OCI-LY1 (cell line): ENCODE data around the gene EVC.

Experiments
- H2AFZ ChIP-seq: fragments of 200-600 bp; sonication (generic), shearing (Covaris generic); 2 replicates; pipeline ENCODE4 v1.6.0; 2014; ENCODE audit warnings: antibody characterized with exemption, mild to moderate bottlenecking, low read length
- H3F3A ChIP-seq: fragments of 200-600 bp; sonication (generic), shearing (Covaris generic); 2 replicates; pipeline ENCODE4 v1.6.0; 2014; ENCODE audit warnings: mild to moderate bottlenecking, antibody characterized with exemption, low read length, moderate library complexity; ENCODE audit not compliant: insufficient read depth
- H3K27ac ChIP-seq: fragments of 200-600 bp; sonication (generic); 2 replicates; pipeline ENCODE4 v1.5.1; 2014; ENCODE audit warnings: low read length, mixed run types, mild to moderate bottlenecking, low read depth; ENCODE audit not compliant: poor library complexity, severe bottlenecking
- H3K27me3 ChIP-seq: fragments of 200-600 bp; sonication (generic); 2 replicates; pipeline ENCODE4 v1.6.0; 2014; ENCODE audit warnings: antibody characterized with exemption, mild to moderate bottlenecking, low read length, moderate library complexity; ENCODE audit not compliant: insufficient read depth
- H3K36me3 ChIP-seq: fragments of 200-600 bp; sonication (generic); 2 replicates; pipeline ENCODE4 v1.6.1; 2014; ENCODE audit warnings: mild to moderate bottlenecking, antibody characterized with exemption, low read length, moderate library complexity, mixed read lengths; ENCODE audit not compliant: insufficient read depth
- H3K4me1 ChIP-seq: fragments of 200-600 bp; sonication (generic); 2 replicates; pipeline ENCODE4 v1.5.1; 2014; ENCODE audit warnings: mild to moderate bottlenecking, low read length, moderate library complexity; ENCODE audit not compliant: insufficient read depth, severe bottlenecking
- H3K4me2 ChIP-seq: fragments of 200-600 bp; sonication (generic), shearing (Covaris generic); 2 replicates; pipeline ENCODE4 v1.6.1; 2014; ENCODE audit warnings: low read length
- H3K4me3 ChIP-seq: fragments of 200-600 bp; sonication (generic); 2 replicates; pipeline ENCODE4 v1.5.1; 2014; ENCODE audit warnings: low read length, low read depth, mild to moderate bottlenecking, mixed read lengths; ENCODE audit not compliant: poor library complexity, severe bottlenecking
- H3K79me2 ChIP-seq: fragments of 200-600 bp; shearing (Covaris generic); 2 replicates; pipeline ENCODE4 v1.6.1; 2016; ENCODE audit warnings: mixed run types, low read length, mixed read lengths; ENCODE audit not compliant: insufficient read depth
- H3K9ac ChIP-seq: fragments of 200-600 bp; sonication (generic), shearing (Covaris generic); 2 replicates; pipeline ENCODE4 v1.6.1; 2014; ENCODE audit warnings: mild to moderate bottlenecking, low read length, mixed read lengths
- H3K9me2 ChIP-seq: fragments of 200-600 bp; sonication (generic), shearing (Covaris generic); 2 replicates; pipeline ENCODE4 v1.6.1; 2014; ENCODE audit warnings: low read depth, mild to moderate bottlenecking, low read length, mixed read lengths
- H3K9me3 ChIP-seq: fragments of 200-600 bp; shearing (Covaris generic); 2 replicates; pipeline ENCODE4 v1.6.1; 2014; ENCODE audit warnings: low read length, mixed read lengths
- H4K20me1 ChIP-seq: fragments of 200-600 bp; sonication (generic), shearing (Covaris generic); 2 replicates; pipeline ENCODE4 v1.6.0; 2016; ENCODE audit warnings: mild to moderate bottlenecking, low read length; ENCODE audit not compliant: insufficient read depth
- EZH2 ChIP-seq: fragments of 200-600 bp; sonication (generic), shearing (Covaris generic); IDR thresholded peaks from 2 replicates; pipeline ENCODE4 v1.8.0; 2017; ENCODE audit warnings: borderline replicate concordance, mixed run types, mild to moderate bottlenecking, antibody characterized with exemption, low read length, moderate library complexity, mixed read lengths
- TF ChIP-seq, protein P1 (sequence below): fragments of 200-600 bp; sonication (generic), shearing (Covaris generic); IDR thresholded peaks from 2 replicates; pipeline ENCODE4 v1.5.1; 2017; ENCODE audit warnings: mild to moderate bottlenecking, antibody characterized with exemption, low read length, moderate library complexity, mixed read lengths

The EVC gene

DNA sequence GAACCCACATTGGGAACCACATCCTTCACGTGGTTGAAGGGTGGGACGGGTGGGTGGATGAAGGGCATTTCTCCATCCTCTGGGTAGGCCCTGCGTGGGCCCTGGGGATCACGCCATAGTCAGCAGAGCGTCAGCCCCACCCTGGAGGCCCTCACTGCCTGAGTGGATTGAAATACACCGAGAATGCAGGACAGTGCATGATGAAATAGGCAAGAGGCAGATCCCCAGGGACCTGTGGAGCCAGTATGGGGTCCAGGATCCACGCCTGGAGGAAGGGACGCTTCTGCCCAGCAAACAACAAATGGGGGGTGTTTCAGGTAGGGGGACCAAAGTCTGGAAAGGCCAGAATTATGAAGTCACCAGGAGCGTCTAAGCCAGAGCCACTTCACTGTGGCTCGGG lies 19.4 kb downstream of the EVC start:
- H3K9ac ChIP-seq: no peak overlapping the region
- no peak overlapping the region for H3K4me2 ChIP-seq
- H3K9me2 ChIP-seq: no peaks in the 10 kb centered on the region
- no peaks in the 10 kb centered on the region for H3K79me2 ChIP-seq
- H3K27ac ChIP-seq: no peak overlapping the region
- no peak overlapping the region for H2AFZ ChIP-seq
- no peak for TF ChIP-seq EZH2
- TF ChIP-seq, protein P1, sequence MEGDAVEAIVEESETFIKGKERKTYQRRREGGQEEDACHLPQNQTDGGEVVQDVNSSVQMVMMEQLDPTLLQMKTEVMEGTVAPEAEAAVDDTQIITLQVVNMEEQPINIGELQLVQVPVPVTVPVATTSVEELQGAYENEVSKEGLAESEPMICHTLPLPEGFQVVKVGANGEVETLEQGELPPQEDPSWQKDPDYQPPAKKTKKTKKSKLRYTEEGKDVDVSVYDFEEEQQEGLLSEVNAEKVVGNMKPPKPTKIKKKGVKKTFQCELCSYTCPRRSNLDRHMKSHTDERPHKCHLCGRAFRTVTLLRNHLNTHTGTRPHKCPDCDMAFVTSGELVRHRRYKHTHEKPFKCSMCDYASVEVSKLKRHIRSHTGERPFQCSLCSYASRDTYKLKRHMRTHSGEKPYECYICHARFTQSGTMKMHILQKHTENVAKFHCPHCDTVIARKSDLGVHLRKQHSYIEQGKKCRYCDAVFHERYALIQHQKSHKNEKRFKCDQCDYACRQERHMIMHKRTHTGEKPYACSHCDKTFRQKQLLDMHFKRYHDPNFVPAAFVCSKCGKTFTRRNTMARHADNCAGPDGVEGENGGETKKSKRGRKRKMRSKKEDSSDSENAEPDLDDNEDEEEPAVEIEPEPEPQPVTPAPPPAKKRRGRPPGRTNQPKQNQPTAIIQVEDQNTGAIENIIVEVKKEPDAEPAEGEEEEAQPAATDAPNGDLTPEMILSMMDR: no peak
- H3F3A ChIP-seq: no peaks in the 10 kb centered on the region
- H3K4me3 ChIP-seq: no peak overlapping the region
- no peaks in the 10 kb centered on the region for H3K4me1 ChIP-seq
- no peaks in the 10 kb centered on the region for H4K20me1 ChIP-seq
- no peaks in the 10 kb centered on the region for H3K27me3 ChIP-seq
- no peaks in the 10 kb centered on the region for H3K9me3 ChIP-seq
- H3K36me3 ChIP-seq: peaks cover 15% of the 10 kb centered on the region; the same call in 1 of the 2 replicates

DNA sequence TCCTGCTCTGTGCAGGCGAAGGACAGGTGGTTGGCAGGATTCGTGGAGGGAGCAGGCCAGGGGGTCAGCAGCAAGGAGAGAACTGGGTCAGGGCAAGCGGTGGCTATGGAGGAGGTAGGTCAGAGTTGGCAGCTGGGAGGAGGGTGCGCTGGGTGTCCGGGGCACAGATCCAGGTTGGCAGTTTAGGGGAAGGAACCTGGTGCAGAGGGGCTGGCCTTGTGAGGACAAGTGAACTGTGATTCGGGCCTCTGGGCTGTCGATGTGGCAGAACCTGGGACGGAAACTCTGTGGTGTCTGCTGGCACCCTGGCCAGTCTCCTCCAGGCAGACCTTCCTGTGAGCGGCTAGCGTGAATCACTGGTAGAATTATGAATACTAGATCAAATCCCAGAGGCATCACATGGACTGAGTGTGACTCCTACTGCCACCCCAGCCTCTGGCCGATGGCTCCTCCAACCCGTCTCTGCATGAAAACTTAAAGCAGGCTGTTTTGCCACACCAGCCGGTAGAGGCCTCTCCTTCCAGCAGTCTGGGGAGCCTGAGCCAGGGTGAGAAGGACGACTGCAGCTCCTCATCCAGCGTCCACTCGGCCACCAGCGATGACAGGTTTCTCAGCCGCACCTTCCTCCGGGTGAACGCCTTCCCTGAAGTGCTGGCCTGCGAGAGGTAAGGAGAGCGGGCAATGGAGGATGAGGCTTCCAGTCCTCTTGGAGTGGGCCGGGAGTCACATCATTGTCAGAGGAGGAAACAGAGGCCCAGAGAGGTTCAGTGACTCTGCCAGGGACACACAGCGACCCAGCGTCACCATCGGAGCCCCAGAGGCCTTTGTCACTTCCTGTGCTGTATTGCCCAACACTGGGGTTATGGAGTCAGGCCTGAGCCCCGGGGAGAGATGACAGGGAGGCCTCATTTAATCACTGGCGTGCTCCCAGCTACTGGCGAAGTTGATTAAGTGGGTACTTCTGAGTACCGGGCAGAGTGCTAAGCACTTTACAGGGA lies 20.3 kb downstream of the EVC start:
- TF ChIP-seq EZH2: no peak
- TF ChIP-seq, protein P1: no peak
- Histone ChIP-seq H3K4me1 (no peaks in the 10 kb centered on the region), H2AFZ (no peak overlapping the region), H3F3A (no peaks in the 10 kb centered on the region), H3K9me2 (no peaks in the 10 kb centered on the region), H3K27ac (no peak overlapping the region), H3K36me3 (peaks cover 15% of the 10 kb centered on the region; the same call in 1 of the 2 replicates), H3K9ac (no peak overlapping the region), H3K4me2 (no peak overlapping the region), H3K4me3 (no peak overlapping the region), H3K79me2 (no peaks in the 10 kb centered on the region), H4K20me1 (no peaks in the 10 kb centered on the region), H3K27me3 (no peaks in the 10 kb centered on the region), H3K9me3 (no peaks in the 10 kb centered on the region)

DNA sequence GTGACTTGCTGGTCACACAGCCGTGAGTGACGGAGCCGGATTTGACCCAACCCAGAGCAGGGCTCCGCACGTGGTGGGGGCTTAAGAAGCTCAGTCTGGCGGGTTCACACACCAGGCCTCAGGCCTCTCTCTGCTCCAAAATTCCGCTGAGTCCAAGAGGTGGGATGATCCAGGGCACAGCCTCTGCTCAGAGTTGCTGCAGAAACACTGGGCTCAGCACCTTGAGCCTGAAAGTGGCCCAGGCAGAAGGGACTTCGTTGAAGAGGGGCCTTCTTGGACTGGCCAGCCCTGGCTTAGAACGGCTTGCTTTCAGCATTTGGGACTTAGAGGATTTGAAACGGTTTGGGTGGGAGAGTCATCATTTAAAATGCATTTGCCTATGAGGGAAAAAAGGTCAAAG lies 21.2 kb downstream of the EVC start:
- no peak overlapping the region for H3K4me3 ChIP-seq
- H3K9me2 ChIP-seq: no peaks in the 10 kb centered on the region
- H3K9ac ChIP-seq: no peak overlapping the region
- no peak overlapping the region for H3K27ac ChIP-seq
- TF ChIP-seq EZH2: no peak
- TF ChIP-seq, protein P1: no peak
- no peak overlapping the region for H2AFZ ChIP-seq
- H3K36me3 ChIP-seq: peaks cover 15% of the 10 kb centered on the region; the same call in 1 of the 2 replicates
- H3K4me1 ChIP-seq: no peaks in the 10 kb centered on the region
- no peaks in the 10 kb centered on the region for H4K20me1 ChIP-seq
- H3K27me3 ChIP-seq: no peaks in the 10 kb centered on the region
- no peak overlapping the region for H3K4me2 ChIP-seq
- no peaks in the 10 kb centered on the region for H3F3A ChIP-seq
- no peaks in the 10 kb centered on the region for H3K79me2 ChIP-seq
- H3K9me3 ChIP-seq: no peaks in the 10 kb centered on the region
